PC-3 (cell line): ENCODE measurements around the gene DCAF4. TPM values are rescaled to one million over a fixed set of nuclear protein-coding genes. Genes with fewer than 3 reads are reported as not detected.
A peak's percentile ranks its signal among the peaks of the same experiment; 100 is the strongest.

Experiments used
- ATAC-seq: fragments of 200-7000 bp; cut with Tn5 transposase; 2 replicates; pipeline ENCODE4 v1.9.1; 2020; ENCODE audit warnings: mild to moderate bottlenecking, moderate library complexity
- BruUV-seq: library from RNA; stranded (reverse); fragments of 400-500 nt; replicated peaks from 2 replicates; lab custom pipeline; 2021; lab: Mats Ljungman, UMichigan
- CTCF ChIA-PET: fragments of 300-600 bp; sonication (Branson Sonifier 250); formaldehyde crosslinking; loops from one replicate; lab custom pipeline; 2022; ENCODE audit warnings: antibody characterized with exemption; lab: Charles Lee
- POLR2A ChIA-PET: fragments of 300-600 bp; sonication (Branson Sonifier 250); formaldehyde crosslinking; loops from one replicate; lab custom pipeline; 2022; ENCODE audit warnings: antibody characterized with exemption; ENCODE audit not compliant: unreplicated experiment; lab: Charles Lee
- DNase-seq: peaks from one replicate; pipeline ENCODE4 v3.0.0-alpha.2; 2015
- H2AFZ ChIP-seq: fragments of 300-600 bp; sonication (generic); 2 replicates; pipeline ENCODE4 v1.6.0; 2016; ENCODE audit warnings: antibody characterized with exemption, low read length
- H3F3A ChIP-seq: fragments of 300-600 bp; sonication (generic); one replicate; pipeline ENCODE4 v1.6.0; 2017; ENCODE audit warnings: antibody characterized with exemption, low read length, control low read depth, mild to moderate bottlenecking; ENCODE audit not compliant: unreplicated experiment
- H3K27ac ChIP-seq: fragments of 300-600 bp; sonication (generic); 2 replicates; pipeline ENCODE4 v1.5.1; 2016; ENCODE audit warnings: mild to moderate bottlenecking, low read length
- H3K27me3 ChIP-seq: fragments of 300-600 bp; sonication (generic); 2 replicates; pipeline ENCODE4 v1.6.1; 2016; ENCODE audit warnings: low read length, mixed read lengths
- H3K36me3 ChIP-seq: fragments of 300-600 bp; sonication (generic); 2 replicates; pipeline ENCODE4 v1.6.1; 2016; ENCODE audit warnings: low read depth, mixed run types, low read length, mixed read lengths
- H3K4me1 ChIP-seq: fragments of 300-600 bp; sonication (generic); 2 replicates; pipeline ENCODE4 v1.5.1; 2016; ENCODE audit warnings: low read length; ENCODE audit not compliant: insufficient read depth
- H3K4me2 ChIP-seq: fragments of 300-600 bp; sonication (generic); 2 replicates; pipeline ENCODE4 v1.6.0; 2016; ENCODE audit warnings: low read length
- H3K4me3 ChIP-seq: fragments of 300-600 bp; sonication (generic); 2 replicates; pipeline ENCODE4 v1.5.1; 2016; ENCODE audit warnings: mild to moderate bottlenecking, low read length, mixed read lengths
- H3K79me2 ChIP-seq: fragments of 300-600 bp; sonication (generic); 2 replicates; pipeline ENCODE4 v1.6.1; 2017; ENCODE audit warnings: low read length, mixed read lengths
- H3K9ac ChIP-seq: fragments of 300-600 bp; sonication (generic); 2 replicates; pipeline ENCODE4 v1.6.0; 2016; ENCODE audit warnings: mild to moderate bottlenecking, low read length
- H3K9me2 ChIP-seq: fragments of 300-600 bp; sonication (generic); replicated peaks from 2 replicates; pipeline ENCODE4 v1.6.1; 2016; ENCODE audit warnings: mixed run types, low read length, mixed read lengths
- H3K9me3 ChIP-seq: fragments of 300-600 bp; sonication (generic); 2 replicates; pipeline ENCODE4 v1.6.1; 2016; ENCODE audit warnings: low read length, mixed read lengths
- H4K20me1 ChIP-seq: fragments of 300-600 bp; sonication (generic); 2 replicates; pipeline ENCODE4 v1.6.1; 2016; ENCODE audit warnings: low read length, mixed read lengths
- EZH2 ChIP-seq: fragments of 300-600 bp; sonication (generic); IDR thresholded peaks from one replicate; pipeline ENCODE4 v1.6.1; 2017; ENCODE audit warnings: antibody characterized with exemption, mild to moderate bottlenecking, low read length; ENCODE audit not compliant: unreplicated experiment
- EZH2phosphoT487 ChIP-seq: fragments of 300-600 bp; sonication (generic); IDR thresholded peaks from 2 replicates; pipeline ENCODE4 v1.6.1; 2018; ENCODE audit warnings: mild to moderate bottlenecking, antibody characterized with exemption, low read length, borderline replicate concordance
- intact Hi-C: fragments of 100-400 bp; cut with micrococcal nuclease; formaldehyde crosslinking; loops from 2 replicates; pipeline ENCODE4 v1.9.0; 2023
- total RNA-seq: library from RNA; depleted of rRNA; stranded (reverse); fragments of >200 nt; gene quantifications from 2 replicates; pipeline ENCODE4 v1.2.3, GENCODE V29; 2014
- TF ChIP-seq, protein P1 (sequence below): fragments of 300-600 bp; sonication (generic); conservative IDR thresholded peaks from 2 replicates; pipeline ENCODE4 v1.5.1; 2017; ENCODE audit warnings: antibody characterized with exemption, low read depth, mild to moderate bottlenecking, low read length

DCAF4 gene
- total RNA-seq, 1 experiment from 2014 or later, result 55.8 TPM

DNA sequence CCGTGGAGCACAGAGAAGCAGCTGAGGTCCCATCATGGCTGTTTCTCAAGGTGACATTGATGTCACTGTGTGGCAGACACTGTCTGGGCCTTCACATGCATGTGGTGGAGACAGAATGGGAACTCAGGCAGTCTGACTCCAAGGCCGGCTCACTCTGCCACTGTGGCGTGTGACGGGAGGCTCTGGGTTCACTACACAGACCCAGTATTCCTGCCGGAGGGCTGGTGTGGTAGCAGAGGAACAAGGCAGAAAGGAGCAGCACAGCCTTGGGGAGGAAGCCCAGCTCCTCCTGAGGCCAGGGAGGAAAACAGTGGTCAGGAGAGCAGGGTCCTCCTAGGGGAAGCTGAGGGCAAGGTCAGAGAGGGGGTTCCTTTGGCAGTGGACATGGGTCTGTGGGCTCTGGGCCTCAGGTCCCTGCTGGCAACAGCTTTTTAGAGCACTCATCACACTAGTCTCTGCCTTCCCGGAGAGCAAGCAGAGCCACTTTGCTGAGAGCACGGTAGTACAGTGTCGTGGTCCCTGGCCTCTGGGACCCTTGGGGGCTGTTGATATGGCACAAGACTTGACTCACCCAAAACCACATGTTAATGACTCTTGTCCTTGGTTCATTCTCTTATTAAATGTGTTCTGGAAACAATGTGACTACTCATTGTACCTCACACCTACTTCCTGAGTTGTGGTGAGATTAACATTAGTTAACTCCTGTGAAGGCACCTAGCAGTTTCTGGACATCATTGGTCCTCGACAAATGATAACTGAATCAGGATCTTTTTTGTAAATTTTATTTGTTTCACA lies 21.3 kb downstream of the DCAF4 start:
- no peak overlapping the region for H2AFZ ChIP-seq
- peaks cover 28% of the 10 kb centered on the region; the same call in 1 of the 2 replicates for H3K36me3 ChIP-seq
- intact Hi-C loops, result loop anchor here (1.0 kb wide), 3 partner anchors 21 to 433 kb away; partner anchors contain the start of gene DCAF4
- no peaks in the 10 kb centered on the region for H3K79me2 ChIP-seq
- no peak for ATAC-seq
- no peaks in the 10 kb centered on the region for H3K27me3 ChIP-seq
- no peak overlapping the region for H3K9ac ChIP-seq
- ChIA-PET POLR2A (no interaction called here), CTCF (interaction anchor here (0.8 to 1.8 kb wide), 4 partner anchors 21 to 433 kb away, joined by 4 to 39 read pairs (median 10); partner anchors contain the start of genes DCAF4 and DPF3)
- no peaks in the 10 kb centered on the region for H3F3A ChIP-seq
- peaks cover 17% of the 10 kb centered on the region for H3K4me1 ChIP-seq
- H3K4me3 ChIP-seq, result no peak overlapping the region
- no peak overlapping the region for H3K27ac ChIP-seq
- H3K9me2 ChIP-seq, result no peaks in the 10 kb centered on the region
- H3K9me3 ChIP-seq, result no peaks in the 10 kb centered on the region
- DNase-seq, result no peak
- TF ChIP-seq EZH2phosphoT487, result no peak
- TF ChIP-seq, protein P1, sequence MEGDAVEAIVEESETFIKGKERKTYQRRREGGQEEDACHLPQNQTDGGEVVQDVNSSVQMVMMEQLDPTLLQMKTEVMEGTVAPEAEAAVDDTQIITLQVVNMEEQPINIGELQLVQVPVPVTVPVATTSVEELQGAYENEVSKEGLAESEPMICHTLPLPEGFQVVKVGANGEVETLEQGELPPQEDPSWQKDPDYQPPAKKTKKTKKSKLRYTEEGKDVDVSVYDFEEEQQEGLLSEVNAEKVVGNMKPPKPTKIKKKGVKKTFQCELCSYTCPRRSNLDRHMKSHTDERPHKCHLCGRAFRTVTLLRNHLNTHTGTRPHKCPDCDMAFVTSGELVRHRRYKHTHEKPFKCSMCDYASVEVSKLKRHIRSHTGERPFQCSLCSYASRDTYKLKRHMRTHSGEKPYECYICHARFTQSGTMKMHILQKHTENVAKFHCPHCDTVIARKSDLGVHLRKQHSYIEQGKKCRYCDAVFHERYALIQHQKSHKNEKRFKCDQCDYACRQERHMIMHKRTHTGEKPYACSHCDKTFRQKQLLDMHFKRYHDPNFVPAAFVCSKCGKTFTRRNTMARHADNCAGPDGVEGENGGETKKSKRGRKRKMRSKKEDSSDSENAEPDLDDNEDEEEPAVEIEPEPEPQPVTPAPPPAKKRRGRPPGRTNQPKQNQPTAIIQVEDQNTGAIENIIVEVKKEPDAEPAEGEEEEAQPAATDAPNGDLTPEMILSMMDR, result no peak
- no peak for TF ChIP-seq EZH2
- no TSS peak for BruUV-seq
- no peak overlapping the region for H3K4me2 ChIP-seq
- H4K20me1 ChIP-seq, result no peaks in the 10 kb centered on the region

GRCh38 chr14:72948481-72949138 lies 22.3 kb downstream of the DCAF4 start:
- peak; percentile 86 for DNase-seq
- peak; percentile 38 for ATAC-seq

More at GRCh38 chr14:72948481-72949138, 22.3 kb downstream of the DCAF4 start:
- Histone ChIP-seq H3F3A (no peaks in the 10 kb centered on the region), H3K9me3 (no peaks in the 10 kb centered on the region), H3K4me2 (no peak overlapping the region), H3K9ac (no peak overlapping the region), H3K4me3 (no peak overlapping the region), H3K27ac (no peak overlapping the region), H3K4me1 (peaks cover 17% of the 10 kb centered on the region), H3K9me2 (no peaks in the 10 kb centered on the region), H2AFZ (no peak overlapping the region), H4K20me1 (no peaks in the 10 kb centered on the region), H3K79me2 (no peaks in the 10 kb centered on the region), H3K36me3 (peaks cover 22% of the 10 kb centered on the region; the same call in 1 of the 2 replicates), H3K27me3 (no peaks in the 10 kb centered on the region)
- intact Hi-C loops, result loop anchor here (1.0 kb wide), 3 partner anchors 22 to 434 kb away; partner anchors contain the start of gene DCAF4
- TF ChIP-seq EZH2phosphoT487, result no peak
- TF ChIP-seq, protein P1, result peak; percentile 99
- POLR2A ChIA-PET, result interaction anchor here (0.7 kb wide), 1 partner anchor 20 kb away, joined by 3 read pairs; no protein-coding TSS in a partner anchor
- no TSS peak for BruUV-seq
- CTCF ChIA-PET, result interaction anchor here (0.6 to 1.8 kb wide), 16 partner anchors 11 to 1262 kb away, joined by 3 to 39 read pairs (median 4); partner anchors contain the start of genes DCAF4, DPF3 and ZFYVE1
